Body of pancreas (tissue), 4 donors: ENCODE data around the gene CAMTA1.

Experiments
- POLR2A ChIP-seq, 3 donors: fragments of 450-650 bp; IDR thresholded peaks; one replicate each; pipeline ENCODE4 v1.6.1; 2016; ENCODE audit warnings: antibody characterized with exemption in 3 of 3, mild to moderate bottlenecking in 2 of 3
- TF ChIP-seq, protein P1 (sequence below), 7 experiments: fragments of 450-650 bp in 4 of 7; fragments of 200-600 bp in 3 of 7; sonication (generic) in 3 of 7; IDR thresholded peaks; one replicate each; pipeline ENCODE4 v1.5.1; 2016 to 2019; ENCODE audit warnings: antibody characterized with exemption in 7 of 7

DNA sequence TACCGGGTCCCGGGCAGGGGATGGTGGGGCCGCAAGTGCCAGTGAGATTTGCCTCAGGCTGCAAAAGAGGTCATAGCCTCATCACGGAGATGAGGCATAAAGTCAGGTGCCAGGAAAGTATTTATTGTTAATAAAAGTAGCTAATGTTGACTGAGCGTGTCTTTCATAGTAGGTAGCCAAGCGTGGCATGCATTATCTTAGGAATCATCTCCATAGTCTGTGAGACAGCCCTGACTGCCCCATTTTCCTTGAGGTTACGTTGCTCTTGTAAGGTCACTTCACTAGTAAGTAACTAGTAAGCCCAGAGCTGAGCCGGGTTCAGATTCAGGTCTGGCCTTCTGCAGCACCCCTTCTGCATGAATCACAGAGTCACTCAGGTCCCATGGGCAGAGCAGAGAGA lies 174.2 kb downstream of the CAMTA1 start:
- TF ChIP-seq, protein P1, sequence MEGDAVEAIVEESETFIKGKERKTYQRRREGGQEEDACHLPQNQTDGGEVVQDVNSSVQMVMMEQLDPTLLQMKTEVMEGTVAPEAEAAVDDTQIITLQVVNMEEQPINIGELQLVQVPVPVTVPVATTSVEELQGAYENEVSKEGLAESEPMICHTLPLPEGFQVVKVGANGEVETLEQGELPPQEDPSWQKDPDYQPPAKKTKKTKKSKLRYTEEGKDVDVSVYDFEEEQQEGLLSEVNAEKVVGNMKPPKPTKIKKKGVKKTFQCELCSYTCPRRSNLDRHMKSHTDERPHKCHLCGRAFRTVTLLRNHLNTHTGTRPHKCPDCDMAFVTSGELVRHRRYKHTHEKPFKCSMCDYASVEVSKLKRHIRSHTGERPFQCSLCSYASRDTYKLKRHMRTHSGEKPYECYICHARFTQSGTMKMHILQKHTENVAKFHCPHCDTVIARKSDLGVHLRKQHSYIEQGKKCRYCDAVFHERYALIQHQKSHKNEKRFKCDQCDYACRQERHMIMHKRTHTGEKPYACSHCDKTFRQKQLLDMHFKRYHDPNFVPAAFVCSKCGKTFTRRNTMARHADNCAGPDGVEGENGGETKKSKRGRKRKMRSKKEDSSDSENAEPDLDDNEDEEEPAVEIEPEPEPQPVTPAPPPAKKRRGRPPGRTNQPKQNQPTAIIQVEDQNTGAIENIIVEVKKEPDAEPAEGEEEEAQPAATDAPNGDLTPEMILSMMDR (IDR thresholded peaks at IDR 0.05), result no peak
- no peak for TF ChIP-seq POLR2A (IDR thresholded peaks at IDR 0.05)
